Ishikawa (cell line): Measurements from ENCODE around the gene GAS7.

ENCODE experiments used
- CREB1 ChIP-seq: IDR thresholded peaks from 2 replicates; pipeline ENCODE4 v1.6.1; 2012; ENCODE audit warnings: low read depth
- MAX ChIP-seq: IDR thresholded peaks from 2 replicates; pipeline ENCODE4 v1.6.1; 2012
- RAD21 ChIP-seq: IDR thresholded peaks from 2 replicates; pipeline ENCODE4 v1.6.1; 2012; ENCODE audit warnings: low read depth
- TAF1 ChIP-seq: IDR thresholded peaks from 2 replicates; pipeline ENCODE4 v1.6.1; 2012; ENCODE audit warnings: low read depth, mild to moderate bottlenecking
- TEAD4 ChIP-seq: IDR thresholded peaks from 2 replicates; pipeline ENCODE4 v1.6.1; 2012
- YY1 ChIP-seq: IDR thresholded peaks from 2 replicates; pipeline ENCODE4 v1.6.1; 2012; ENCODE audit warnings: low read depth

- TF ChIP-seq TAF1 = no peak
- TF ChIP-seq CREB1 = no peak
- no peak for TF ChIP-seq RAD21
- TF ChIP-seq MAX = no peak
- no peak for TF ChIP-seq TEAD4
- no peak for TF ChIP-seq YY1
Observed at GRCh38 chr17:10147761-10148415, 50.5 kb downstream of the GAS7 start.
